Upper lobe of right lung (tissue), 1 donor: ENCODE data around the gene MYH11. TPM values are rescaled to one million over a fixed set of nuclear protein-coding genes. Genes with fewer than 3 reads are reported as not detected.

Source experiments
- ATAC-seq: fragments of 200-7000 bp; cut with Tn5 transposase; one replicate; pipeline ENCODE4 v1.9.1; 2020; ENCODE audit warnings: mild to moderate bottlenecking, moderate library complexity
- DNase-seq: peaks from one replicate; pipeline ENCODE4 v3.0.0-alpha.2; 2020
- H3K27ac ChIP-seq: fragments of 200-600 bp; one replicate; pipeline ENCODE4 v1.8.0; 2022
- H3K27me3 ChIP-seq: fragments of 200-600 bp; one replicate; pipeline ENCODE4 v1.8.0; 2022; ENCODE audit warnings: mild to moderate bottlenecking
- H3K36me3 ChIP-seq: fragments of 200-600 bp; one replicate; pipeline ENCODE4 v1.8.0; 2022
- H3K4me1 ChIP-seq: fragments of 200-600 bp; one replicate; pipeline ENCODE4 v1.8.0; 2022
- H3K4me3 ChIP-seq: fragments of 200-600 bp; one replicate; pipeline ENCODE4 v1.8.0; 2022; ENCODE audit warnings: mild to moderate bottlenecking
- H3K9me3 ChIP-seq: fragments of 200-600 bp; one replicate; pipeline ENCODE4 v1.8.0; 2022
- CTCF ChIP-seq: fragments of 200-600 bp; IDR thresholded peaks from one replicate; pipeline ENCODE4 v1.8.0; 2022; ENCODE audit warnings: antibody characterized with exemption
- intact Hi-C: fragments of 100-400 bp; cut with DNase I; formaldehyde crosslinking; loops from one replicate; pipeline ENCODE4 v1.11.0; 2022
- total RNA-seq: library from RNA; stranded (reverse); fragmentation: NEBNext Ultra II Directional; extraction: Animal tissue kit (Norgen Biotek cat#: 25700); gene quantifications from one replicate; pipeline ENCODE4 v1.2.1, GENCODE V29; 2021
- donor health status: DM: no; HTN: yes; CAD: no; lungs with severe emphysema.

The MYH11 gene
- total RNA-seq, 1 donor from 2014 or later: 106 TPM

- Histone ChIP-seq H3K4me3 (no peak overlapping the region), H3K27ac (no peak overlapping the region), H3K36me3 (no peaks in the 10 kb centered on the region), H3K4me1 (no peaks in the 10 kb centered on the region), H3K9me3 (no peaks in the 10 kb centered on the region), H3K27me3 (no peaks in the 10 kb centered on the region)
- TF ChIP-seq CTCF: no peak
- DNase-seq (no peak), ATAC-seq (no peak)
- intact Hi-C loops: no loop called here
Measured at GRCh38 chr16:15803618-15804017, 53.2 kb downstream of the MYH11 start.

DNA sequence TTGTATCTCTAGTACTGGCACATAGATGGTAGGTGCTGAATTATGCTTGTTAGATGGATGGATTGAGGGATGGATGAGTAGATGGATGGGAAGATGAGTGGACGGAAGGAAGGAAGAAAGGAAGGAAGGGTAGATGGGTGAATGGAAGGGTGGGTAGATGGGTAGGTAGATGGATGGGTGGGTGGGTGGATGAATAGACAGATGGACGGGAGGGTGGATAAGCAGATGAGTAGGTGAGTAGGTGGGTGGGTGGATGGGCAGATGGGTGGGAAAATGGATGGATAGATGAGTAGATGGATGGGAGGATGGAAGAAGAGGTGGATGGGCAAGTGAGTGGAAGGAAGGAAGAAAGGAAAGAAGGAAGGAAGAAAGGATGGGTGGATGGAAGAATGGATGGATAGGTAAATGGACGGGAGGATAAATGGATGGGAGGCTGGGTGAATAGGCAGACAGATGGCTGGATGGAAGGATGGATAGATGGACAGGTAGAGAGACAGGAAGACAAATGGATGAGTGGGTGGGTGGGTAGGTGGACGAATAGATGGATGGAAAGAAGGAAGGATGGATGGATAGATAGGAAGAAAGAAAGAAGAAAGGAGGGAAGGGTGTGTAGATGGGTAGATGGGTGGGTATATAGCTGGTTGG lies 56.9 kb downstream of the MYH11 start:
- ATAC-seq: no peak
- H3K4me1 ChIP-seq: no peaks in the 10 kb centered on the region
- no peak for DNase-seq
- no peaks in the 10 kb centered on the region for H3K9me3 ChIP-seq
- no peak for TF ChIP-seq CTCF
- no peaks in the 10 kb centered on the region for H3K27me3 ChIP-seq
- H3K36me3 ChIP-seq: no peaks in the 10 kb centered on the region
- H3K4me3 ChIP-seq: no peak overlapping the region
- intact Hi-C loops: no loop called here
- H3K27ac ChIP-seq: no peak overlapping the region

GRCh38 chr16:15798671-15799070 lies 58.2 kb downstream of the MYH11 start:
- peaks cover 5% of the 10 kb centered on the region for H3K4me1 ChIP-seq
- H3K27me3 ChIP-seq: no peaks in the 10 kb centered on the region
- no peak for DNase-seq
- intact Hi-C loops: no loop called here
- no peak overlapping the region for H3K27ac ChIP-seq
- H3K9me3 ChIP-seq: no peaks in the 10 kb centered on the region
- ATAC-seq: no peak
- H3K36me3 ChIP-seq: no peaks in the 10 kb centered on the region
- no peak overlapping the region for H3K4me3 ChIP-seq
- TF ChIP-seq CTCF: no peak

- intact Hi-C loops: no loop called here
- Histone ChIP-seq H3K9me3 (no peaks in the 10 kb centered on the region), H3K4me1 (peaks cover 5% of the 10 kb centered on the region), H3K4me3 (no peak overlapping the region), H3K27me3 (no peaks in the 10 kb centered on the region), H3K27ac (no peak overlapping the region), H3K36me3 (no peaks in the 10 kb centered on the region)
- DNase-seq (no peak), ATAC-seq (no peak)
- TF ChIP-seq CTCF: no peak
Measured at GRCh38 chr16:15796885-15797284, 59.9 kb downstream of the MYH11 start.

DNA sequence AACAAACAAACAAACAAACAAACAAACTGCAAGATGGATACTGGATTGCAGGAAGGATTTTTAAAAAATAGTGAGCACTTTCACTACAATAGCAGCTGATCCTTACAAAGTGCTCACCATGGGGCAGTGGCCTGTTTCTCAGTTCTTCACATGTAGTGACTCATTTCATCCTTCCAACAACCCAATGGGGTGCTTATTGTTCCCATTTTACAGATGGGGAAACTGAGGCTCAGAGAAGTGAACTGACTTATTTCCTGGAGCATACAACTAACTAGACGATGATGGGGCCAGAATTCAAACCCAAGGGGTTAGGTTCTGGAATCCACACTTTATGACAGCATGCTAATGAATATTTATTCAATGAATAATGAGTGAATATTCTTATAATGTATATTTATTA lies 61.2 kb downstream of the MYH11 start:
- DNase-seq (no peak), ATAC-seq (no peak)
- Histone ChIP-seq H3K4me3 (no peak overlapping the region), H3K4me1 (peaks cover 5% of the 10 kb centered on the region), H3K9me3 (no peaks in the 10 kb centered on the region), H3K27me3 (no peaks in the 10 kb centered on the region), H3K27ac (no peak overlapping the region), H3K36me3 (no peaks in the 10 kb centered on the region)
- intact Hi-C loops: no loop called here
- no peak for TF ChIP-seq CTCF

GRCh38 chr16:15792563-15792971 lies 64.3 kb downstream of the MYH11 start:
- H3K36me3 ChIP-seq: no peaks in the 10 kb centered on the region
- ATAC-seq (no peak), DNase-seq (no peak)
- TF ChIP-seq CTCF: no peak
- no peak overlapping the region for H3K4me3 ChIP-seq
- H3K27me3 ChIP-seq: no peaks in the 10 kb centered on the region
- H3K4me1 ChIP-seq: peaks cover 5% of the 10 kb centered on the region
- no peak overlapping the region for H3K27ac ChIP-seq
- no peaks in the 10 kb centered on the region for H3K9me3 ChIP-seq
- intact Hi-C loops: no loop called here
